ENCODE data around the gene FDX2. TPM values are rescaled to one million over a fixed set of nuclear protein-coding genes. Genes with fewer than 3 reads are reported as not detected.

Gene FDX2
- total and polyA plus RNA-seq, 2 of the 13 experiments (the other 11 are each of a cell fraction or from before 2014, with no cell fraction given) = 21.0 to 24.7 TPM

DNA sequence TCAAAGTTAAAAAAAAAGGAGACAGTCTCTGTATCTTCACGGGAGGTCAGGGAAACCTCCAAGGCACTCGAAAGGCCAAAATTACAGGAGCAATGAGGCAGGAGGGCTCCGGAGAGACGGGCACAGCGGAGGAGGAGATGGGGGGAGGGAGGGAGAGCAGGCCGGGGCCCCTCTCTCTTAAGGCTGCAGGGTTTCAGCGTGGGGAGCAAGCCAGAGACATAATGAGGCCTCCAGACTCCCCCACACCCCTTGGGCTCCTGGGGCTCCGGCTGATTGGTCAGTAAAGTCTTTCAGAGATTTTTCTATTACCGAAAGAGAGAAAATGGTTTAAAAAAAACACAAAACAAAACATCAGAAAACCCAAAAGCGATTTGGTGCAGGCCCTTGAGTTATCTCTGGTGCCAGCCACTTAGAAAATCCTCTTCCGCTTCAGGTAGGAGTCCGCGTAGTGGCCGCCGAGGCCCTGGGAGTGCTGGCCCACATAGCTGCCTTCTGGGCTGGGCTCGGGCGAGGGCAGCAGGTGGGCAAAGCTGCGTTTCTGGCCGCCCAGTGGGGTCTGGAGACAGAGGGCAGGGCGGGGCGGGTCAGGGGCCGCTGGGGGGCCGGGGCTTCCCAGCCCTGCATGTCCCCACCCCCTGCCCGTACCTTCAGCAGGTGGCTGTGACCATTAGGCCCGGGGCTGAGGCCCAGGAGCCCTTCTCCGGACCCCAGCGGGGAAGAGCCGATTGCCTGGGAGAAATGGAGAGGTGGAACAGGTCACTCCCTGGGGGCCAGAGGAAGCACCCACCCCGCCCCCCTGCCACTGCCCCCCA is 1.4 kb upstream of the FDX2 start:
- Histone ChIP-seq H3K36me3 (replicated peaks in 1 of 2; ENCODE audit: control insufficient read depth in 1 of 2, insufficient read depth in 2 of 2, low read length in 2 of 2) (peaks cover 18 to 43% of the 10 kb centered on the region in 2 experiments), H3K4me3 (replicated peaks in 1 of 3; ENCODE audit: insufficient read depth in 1 of 3, low read depth in 2 of 3, low read length in 3 of 3) (no peak overlapping the region), H3K27me3 (ENCODE audit: control insufficient read depth in 1 of 2, insufficient read depth in 2 of 2, low read length in 2 of 2) (no peaks in the 10 kb centered on the region; a peak in 1 of 5 replicates), H3K9ac (ENCODE audit: insufficient read depth, low read depth, low read length) (no peak overlapping the region), H4K20me1 (ENCODE audit: insufficient read depth, low read length) (no peaks in the 10 kb centered on the region; the same call in 1 of the 2 replicates), H2AFZ (ENCODE audit: low read length) (no peak overlapping the region), H3K9me3 (ENCODE audit: low read length) (no peaks in the 10 kb centered on the region), H3K79me2 (ENCODE audit: insufficient read depth, low read length) (peaks cover 5% of the 10 kb centered on the region), H3K4me1 (ENCODE audit: insufficient read depth, low read length) (peaks cover 17% of the 10 kb centered on the region), H3K4me2 (ENCODE audit: low read depth, low read length) (no peak overlapping the region), H3K27ac (ENCODE audit: extremely low read length, insufficient read depth, low read length) (no peak overlapping the region)
- WGBS (ENCODE audit: low lambda C conversion rate) = 93% methylated on average over 20 of the region's 29 CpGs
- intact Hi-C loops (cut with micrococcal nuclease; ENCODE audit: unreplicated experiment) = no loop called here
- no peak for DNase-seq (ENCODE audit: low spot score)
- ATAC-seq = no peak
- ChIA-PET CTCF (ENCODE audit: low intra/inter-chr PET ratio, low total read pairs) (no interaction called here), POLR2A (interaction anchor here (1.3 to 5.1 kb wide), 3 partner anchors 15 to 63 kb away, joined by 3 to 24 read pairs (median 4); partner anchors contain the start of genes RAVER1 and TYK2)
- BruUV-seq (replicated peaks) = no TSS peak
- no peak for FAIRE-seq
- in situ Hi-C loops (cut with HindIII; ENCODE audit: extremely low pct_ligation_motif_present, low pct_unique_long_range_greater_than_20kb) = no loop called here
- TF ChIP-seq SRSF9 (IDR thresholded peaks at IDR 0.05; ENCODE audit: borderline replicate concordance, insufficient read depth, low read depth, low read length, poor library complexity, severe bottlenecking) (no peak), SP2 (CRISPR knock-in tag; IDR thresholded peaks at IDR 0.05) (no peak), BRCA1 (CRISPR knock-in tag; IDR thresholded peaks at IDR 0.05) (no peak), HNRNPH1 (optimal IDR thresholded peaks at IDR 0.05; ENCODE audit: low read depth, low read length) (no peak), KDM1A (CRISPR knock-in tag; IDR thresholded peaks at IDR 0.05) (no peak), SMAD1 (CRISPR knock-in tag; IDR thresholded peaks at IDR 0.05; ENCODE audit: borderline replicate concordance, low read depth) (no peak), ZNF549 (CRISPR knock-in tag; IDR thresholded peaks at IDR 0.05) (no peak), POLR2A (IDR thresholded peaks at IDR 0.05; ENCODE audit: insufficient read depth in 1 of 2, low read depth in 2 of 2, low read length in 2 of 2) (no peak), TARDBP (CRISPR knock-in tag; IDR thresholded peaks at IDR 0.05) (no peak)
- TF ChIP-seq, protein P1, sequence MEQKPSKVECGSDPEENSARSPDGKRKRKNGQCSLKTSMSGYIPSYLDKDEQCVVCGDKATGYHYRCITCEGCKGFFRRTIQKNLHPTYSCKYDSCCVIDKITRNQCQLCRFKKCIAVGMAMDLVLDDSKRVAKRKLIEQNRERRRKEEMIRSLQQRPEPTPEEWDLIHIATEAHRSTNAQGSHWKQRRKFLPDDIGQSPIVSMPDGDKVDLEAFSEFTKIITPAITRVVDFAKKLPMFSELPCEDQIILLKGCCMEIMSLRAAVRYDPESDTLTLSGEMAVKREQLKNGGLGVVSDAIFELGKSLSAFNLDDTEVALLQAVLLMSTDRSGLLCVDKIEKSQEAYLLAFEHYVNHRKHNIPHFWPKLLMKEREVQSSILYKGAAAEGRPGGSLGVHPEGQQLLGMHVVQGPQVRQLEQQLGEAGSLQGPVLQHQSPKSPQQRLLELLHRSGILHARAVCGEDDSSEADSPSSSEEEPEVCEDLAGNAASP (CRISPR knock-in tag; IDR thresholded peaks at IDR 0.05; ENCODE audit: borderline replicate concordance) = no peak
- TF ChIP-seq, protein P2, sequence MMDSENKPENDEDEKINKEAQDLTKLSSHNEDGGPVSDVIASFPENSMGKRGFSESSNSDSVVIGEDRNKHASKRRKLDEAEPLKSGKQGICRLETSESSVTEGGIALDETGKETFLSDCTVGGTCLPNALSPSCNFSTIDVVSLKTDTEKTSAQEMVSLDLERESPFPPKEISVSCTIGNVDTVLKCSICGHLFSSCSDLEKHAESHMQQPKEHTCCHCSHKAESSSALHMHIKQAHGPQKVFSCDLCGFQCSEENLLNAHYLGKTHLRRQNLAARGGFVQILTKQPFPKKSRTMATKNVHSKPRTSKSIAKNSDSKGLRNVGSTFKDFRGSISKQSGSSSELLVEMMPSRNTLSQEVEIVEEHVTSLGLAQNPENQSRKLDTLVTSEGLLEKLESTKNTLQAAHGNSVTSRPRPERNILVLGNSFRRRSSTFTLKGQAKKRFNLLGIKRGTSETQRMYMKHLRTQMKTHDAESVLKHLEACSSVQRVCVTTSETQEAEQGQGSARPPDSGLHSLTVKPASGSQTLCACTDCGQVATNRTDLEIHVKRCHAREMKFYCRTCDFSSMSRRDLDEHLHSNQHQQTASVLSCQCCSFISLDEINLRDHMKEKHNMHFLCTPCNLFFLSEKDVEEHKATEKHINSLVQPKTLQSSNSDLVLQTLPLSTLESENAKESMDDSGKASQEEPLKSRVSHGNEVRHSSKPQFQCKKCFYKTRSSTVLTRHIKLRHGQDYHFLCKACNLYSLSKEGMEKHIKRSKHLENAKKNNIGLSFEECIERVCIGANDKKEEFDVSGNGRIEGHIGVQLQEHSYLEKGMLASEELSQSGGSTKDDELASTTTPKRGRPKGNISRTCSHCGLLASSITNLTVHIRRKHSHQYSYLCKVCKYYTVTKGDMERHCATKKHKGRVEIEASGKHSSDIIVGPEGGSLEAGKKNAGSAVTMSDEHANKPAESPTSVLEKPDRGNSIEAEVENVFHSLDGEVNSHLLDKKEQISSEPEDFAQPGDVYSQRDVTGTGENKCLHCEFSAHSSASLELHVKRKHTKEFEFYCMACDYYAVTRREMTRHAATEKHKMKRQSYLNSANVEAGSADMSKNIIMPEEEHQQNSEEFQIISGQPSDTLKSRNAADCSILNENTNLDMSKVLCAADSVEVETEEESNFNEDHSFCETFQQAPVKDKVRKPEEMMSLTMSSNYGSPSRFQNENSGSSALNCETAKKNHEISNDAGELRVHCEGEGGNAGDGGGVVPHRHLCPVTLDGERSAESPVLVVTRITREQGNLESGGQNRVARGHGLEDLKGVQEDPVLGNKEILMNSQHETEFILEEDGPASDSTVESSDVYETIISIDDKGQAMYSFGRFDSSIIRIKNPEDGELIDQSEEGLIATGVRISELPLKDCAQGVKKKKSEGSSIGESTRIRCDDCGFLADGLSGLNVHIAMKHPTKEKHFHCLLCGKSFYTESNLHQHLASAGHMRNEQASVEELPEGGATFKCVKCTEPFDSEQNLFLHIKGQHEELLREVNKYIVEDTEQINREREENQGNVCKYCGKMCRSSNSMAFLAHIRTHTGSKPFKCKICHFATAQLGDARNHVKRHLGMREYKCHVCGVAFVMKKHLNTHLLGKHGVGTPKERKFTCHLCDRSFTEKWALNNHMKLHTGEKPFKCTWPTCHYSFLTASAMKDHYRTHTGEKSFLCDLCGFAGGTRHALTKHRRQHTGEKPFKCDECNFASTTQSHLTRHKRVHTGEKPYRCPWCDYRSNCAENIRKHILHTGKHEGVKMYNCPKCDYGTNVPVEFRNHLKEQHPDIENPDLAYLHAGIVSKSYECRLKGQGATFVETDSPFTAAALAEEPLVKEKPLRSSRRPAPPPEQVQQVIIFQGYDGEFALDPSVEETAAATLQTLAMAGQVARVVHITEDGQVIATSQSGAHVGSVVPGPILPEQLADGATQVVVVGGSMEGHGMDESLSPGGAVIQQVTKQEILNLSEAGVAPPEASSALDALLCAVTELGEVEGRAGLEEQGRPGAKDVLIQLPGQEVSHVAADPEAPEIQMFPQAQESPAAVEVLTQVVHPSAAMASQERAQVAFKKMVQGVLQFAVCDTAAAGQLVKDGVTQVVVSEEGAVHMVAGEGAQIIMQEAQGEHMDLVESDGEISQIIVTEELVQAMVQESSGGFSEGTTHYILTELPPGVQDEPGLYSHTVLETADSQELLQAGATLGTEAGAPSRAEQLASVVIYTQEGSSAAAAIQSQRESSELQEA (CRISPR knock-in tag; IDR thresholded peaks at IDR 0.05; ENCODE audit: not compliant biosample characterization) = no peak
- TF ChIP-seq, protein P3, sequence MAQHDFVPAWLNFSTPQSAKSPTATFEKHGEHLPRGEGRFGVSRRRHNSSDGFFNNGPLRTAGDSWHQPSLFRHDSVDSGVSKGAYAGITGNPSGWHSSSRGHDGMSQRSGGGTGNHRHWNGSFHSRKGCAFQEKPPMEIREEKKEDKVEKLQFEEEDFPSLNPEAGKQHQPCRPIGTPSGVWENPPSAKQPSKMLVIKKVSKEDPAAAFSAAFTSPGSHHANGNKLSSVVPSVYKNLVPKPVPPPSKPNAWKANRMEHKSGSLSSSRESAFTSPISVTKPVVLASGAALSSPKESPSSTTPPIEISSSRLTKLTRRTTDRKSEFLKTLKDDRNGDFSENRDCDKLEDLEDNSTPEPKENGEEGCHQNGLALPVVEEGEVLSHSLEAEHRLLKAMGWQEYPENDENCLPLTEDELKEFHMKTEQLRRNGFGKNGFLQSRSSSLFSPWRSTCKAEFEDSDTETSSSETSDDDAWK (CRISPR knock-in tag; IDR thresholded peaks at IDR 0.05) = no peak
